GM23338 (cell line): ENCODE results near the gene CHMP5.

ENCODE experiments used
- CREB1 ChIP-seq: fragments of 250-450 bp; sonication (Bioruptor Pico); IDR thresholded peaks from 2 replicates; pipeline ENCODE4 v1.5.0; 2020; ENCODE audit warnings: low read depth, mild to moderate bottlenecking, moderate library complexity
- EZH2 ChIP-seq: fragments of 200-600 bp; sonication (generic); IDR thresholded peaks from one replicate; pipeline ENCODE4 v1.8.0; 2017; ENCODE audit warnings: antibody characterized with exemption, mild to moderate bottlenecking, low read depth; ENCODE audit not compliant: unreplicated experiment
- EZH2phosphoT487 ChIP-seq: fragments of 200-600 bp; sonication (generic); IDR thresholded peaks from one replicate; pipeline ENCODE4 v1.8.1; 2018; ENCODE audit warnings: antibody characterized with exemption; ENCODE audit not compliant: unreplicated experiment
- JUNB ChIP-seq: IDR thresholded peaks from one replicate; pipeline ENCODE4 v1.6.1; 2016; ENCODE audit warnings: antibody characterized with exemption; ENCODE audit not compliant: unreplicated experiment
- POLR2AphosphoS5 ChIP-seq: IDR thresholded peaks from 2 replicates; pipeline ENCODE4 v1.6.1; 2016; ENCODE audit warnings: antibody characterized with exemption, low read depth
- STAT1 ChIP-seq: IDR thresholded peaks from one replicate; pipeline ENCODE4 v1.6.1; 2016; ENCODE audit warnings: antibody characterized with exemption; ENCODE audit not compliant: unreplicated experiment
- ZNF114 ChIP-seq: fragments of 250-450 bp; sonication (Bioruptor Pico); IDR thresholded peaks from 2 replicates; pipeline ENCODE4 v1.5.0; 2020; ENCODE audit warnings: mild to moderate bottlenecking, moderate library complexity
- TF ChIP-seq, protein P1 (sequence below), 2 experiments: fragments of 200-600 bp in 1 of 2; sonication (generic) in 1 of 2; conservative IDR thresholded peaks; 2 replicates each; pipeline versions ENCODE4 v1.5.1 to v1.6.1; 2016 to 2017; ENCODE audit warnings: antibody characterized with exemption in 2 of 2, low read depth in 2 of 2, mild to moderate bottlenecking in 2 of 2, moderate library complexity in 1 of 2
- TF ChIP-seq, protein P2 (sequence below): fragments of 250-450 bp; sonication (Bioruptor Pico); IDR thresholded peaks from 2 replicates; pipeline ENCODE4 v1.5.0; 2020; ENCODE audit warnings: mild to moderate bottlenecking, moderate library complexity
- TF ChIP-seq, protein P3 (sequence below): IDR thresholded peaks from 2 replicates; pipeline ENCODE4 v1.6.1; 2016; ENCODE audit warnings: antibody characterized with exemption

DNA sequence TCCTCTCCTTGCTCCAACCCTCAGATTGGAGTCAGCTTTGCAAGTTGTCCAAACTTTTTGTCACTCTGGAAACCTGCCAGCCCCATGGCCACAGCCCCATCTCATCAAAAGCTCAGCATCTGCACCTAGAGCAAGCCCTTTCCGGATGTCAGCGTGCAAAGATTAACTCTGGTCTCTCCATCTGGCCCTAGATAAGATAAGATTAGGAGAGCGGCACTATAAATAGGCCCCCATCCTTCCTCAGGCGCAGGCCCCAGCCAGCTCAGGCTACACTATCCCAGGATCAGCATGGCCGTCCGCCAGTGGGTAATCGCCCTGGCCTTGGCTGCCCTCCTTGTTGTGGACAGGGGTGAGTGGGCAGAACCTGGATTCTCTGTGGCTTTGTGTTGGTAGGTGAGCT, 24.9 kb upstream of the CHMP5 start, which contains the start of gene SPINK4:
- TF ChIP-seq, protein P1, sequence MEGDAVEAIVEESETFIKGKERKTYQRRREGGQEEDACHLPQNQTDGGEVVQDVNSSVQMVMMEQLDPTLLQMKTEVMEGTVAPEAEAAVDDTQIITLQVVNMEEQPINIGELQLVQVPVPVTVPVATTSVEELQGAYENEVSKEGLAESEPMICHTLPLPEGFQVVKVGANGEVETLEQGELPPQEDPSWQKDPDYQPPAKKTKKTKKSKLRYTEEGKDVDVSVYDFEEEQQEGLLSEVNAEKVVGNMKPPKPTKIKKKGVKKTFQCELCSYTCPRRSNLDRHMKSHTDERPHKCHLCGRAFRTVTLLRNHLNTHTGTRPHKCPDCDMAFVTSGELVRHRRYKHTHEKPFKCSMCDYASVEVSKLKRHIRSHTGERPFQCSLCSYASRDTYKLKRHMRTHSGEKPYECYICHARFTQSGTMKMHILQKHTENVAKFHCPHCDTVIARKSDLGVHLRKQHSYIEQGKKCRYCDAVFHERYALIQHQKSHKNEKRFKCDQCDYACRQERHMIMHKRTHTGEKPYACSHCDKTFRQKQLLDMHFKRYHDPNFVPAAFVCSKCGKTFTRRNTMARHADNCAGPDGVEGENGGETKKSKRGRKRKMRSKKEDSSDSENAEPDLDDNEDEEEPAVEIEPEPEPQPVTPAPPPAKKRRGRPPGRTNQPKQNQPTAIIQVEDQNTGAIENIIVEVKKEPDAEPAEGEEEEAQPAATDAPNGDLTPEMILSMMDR (conservative IDR thresholded peaks at IDR 0.05; ENCODE audit: low read depth in 2 of 2) = no peak
- no peak for TF ChIP-seq EZH2phosphoT487
- TF ChIP-seq, protein P2, sequence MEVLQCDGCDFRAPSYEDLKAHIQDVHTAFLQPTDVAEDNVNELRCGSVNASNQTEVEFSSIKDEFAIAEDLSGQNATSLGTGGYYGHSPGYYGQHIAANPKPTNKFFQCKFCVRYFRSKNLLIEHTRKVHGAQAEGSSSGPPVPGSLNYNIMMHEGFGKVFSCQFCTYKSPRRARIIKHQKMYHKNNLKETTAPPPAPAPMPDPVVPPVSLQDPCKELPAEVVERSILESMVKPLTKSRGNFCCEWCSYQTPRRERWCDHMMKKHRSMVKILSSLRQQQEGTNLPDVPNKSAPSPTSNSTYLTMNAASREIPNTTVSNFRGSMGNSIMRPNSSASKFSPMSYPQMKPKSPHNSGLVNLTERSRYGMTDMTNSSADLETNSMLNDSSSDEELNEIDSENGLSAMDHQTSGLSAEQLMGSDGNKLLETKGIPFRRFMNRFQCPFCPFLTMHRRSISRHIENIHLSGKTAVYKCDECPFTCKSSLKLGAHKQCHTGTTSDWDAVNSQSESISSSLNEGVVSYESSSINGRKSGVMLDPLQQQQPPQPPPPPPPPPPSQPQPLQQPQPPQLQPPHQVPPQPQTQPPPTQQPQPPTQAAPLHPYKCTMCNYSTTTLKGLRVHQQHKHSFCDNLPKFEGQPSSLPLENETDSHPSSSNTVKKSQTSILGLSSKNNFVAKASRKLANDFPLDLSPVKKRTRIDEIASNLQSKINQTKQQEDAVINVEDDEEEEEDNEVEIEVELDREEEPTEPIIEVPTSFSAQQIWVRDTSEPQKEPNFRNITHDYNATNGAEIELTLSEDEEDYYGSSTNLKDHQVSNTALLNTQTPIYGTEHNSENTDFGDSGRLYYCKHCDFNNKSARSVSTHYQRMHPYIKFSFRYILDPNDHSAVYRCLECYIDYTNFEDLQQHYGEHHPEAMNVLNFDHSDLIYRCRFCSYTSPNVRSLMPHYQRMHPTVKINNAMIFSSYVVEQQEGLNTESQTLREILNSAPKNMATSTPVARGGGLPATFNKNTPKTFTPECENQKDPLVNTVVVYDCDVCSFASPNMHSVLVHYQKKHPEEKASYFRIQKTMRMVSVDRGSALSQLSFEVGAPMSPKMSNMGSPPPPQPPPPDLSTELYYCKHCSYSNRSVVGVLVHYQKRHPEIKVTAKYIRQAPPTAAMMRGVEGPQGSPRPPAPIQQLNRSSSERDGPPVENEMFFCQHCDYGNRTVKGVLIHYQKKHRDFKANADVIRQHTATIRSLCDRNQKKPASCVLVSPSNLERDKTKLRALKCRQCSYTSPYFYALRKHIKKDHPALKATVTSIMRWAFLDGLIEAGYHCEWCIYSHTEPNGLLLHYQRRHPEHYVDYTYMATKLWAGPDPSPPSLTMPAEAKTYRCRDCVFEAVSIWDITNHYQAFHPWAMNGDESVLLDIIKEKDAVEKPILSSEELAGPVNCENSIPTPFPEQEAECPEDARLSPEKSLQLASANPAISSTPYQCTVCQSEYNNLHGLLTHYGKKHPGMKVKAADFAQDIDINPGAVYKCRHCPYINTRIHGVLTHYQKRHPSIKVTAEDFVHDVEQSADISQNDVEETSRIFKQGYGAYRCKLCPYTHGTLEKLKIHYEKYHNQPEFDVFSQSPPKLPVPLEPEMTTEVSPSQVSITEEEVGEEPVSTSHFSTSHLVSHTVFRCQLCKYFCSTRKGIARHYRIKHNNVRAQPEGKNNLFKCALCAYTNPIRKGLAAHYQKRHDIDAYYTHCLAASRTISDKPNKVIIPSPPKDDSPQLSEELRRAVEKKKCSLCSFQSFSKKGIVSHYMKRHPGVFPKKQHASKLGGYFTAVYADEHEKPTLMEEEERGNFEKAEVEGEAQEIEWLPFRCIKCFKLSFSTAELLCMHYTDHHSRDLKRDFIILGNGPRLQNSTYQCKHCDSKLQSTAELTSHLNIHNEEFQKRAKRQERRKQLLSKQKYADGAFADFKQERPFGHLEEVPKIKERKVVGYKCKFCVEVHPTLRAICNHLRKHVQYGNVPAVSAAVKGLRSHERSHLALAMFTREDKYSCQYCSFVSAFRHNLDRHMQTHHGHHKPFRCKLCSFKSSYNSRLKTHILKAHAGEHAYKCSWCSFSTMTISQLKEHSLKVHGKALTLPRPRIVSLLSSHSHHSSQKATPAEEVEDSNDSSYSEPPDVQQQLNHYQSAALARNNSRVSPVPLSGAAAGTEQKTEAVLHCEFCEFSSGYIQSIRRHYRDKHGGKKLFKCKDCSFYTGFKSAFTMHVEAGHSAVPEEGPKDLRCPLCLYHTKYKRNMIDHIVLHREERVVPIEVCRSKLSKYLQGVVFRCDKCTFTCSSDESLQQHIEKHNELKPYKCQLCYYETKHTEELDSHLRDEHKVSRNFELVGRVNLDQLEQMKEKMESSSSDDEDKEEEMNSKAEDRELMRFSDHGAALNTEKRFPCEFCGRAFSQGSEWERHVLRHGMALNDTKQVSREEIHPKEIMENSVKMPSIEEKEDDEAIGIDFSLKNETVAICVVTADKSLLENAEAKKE = no peak
- no peak for TF ChIP-seq JUNB
- TF ChIP-seq ZNF114 = no peak
- no peak for TF ChIP-seq POLR2AphosphoS5
- TF ChIP-seq EZH2 = no peak
- TF ChIP-seq, protein P3, sequence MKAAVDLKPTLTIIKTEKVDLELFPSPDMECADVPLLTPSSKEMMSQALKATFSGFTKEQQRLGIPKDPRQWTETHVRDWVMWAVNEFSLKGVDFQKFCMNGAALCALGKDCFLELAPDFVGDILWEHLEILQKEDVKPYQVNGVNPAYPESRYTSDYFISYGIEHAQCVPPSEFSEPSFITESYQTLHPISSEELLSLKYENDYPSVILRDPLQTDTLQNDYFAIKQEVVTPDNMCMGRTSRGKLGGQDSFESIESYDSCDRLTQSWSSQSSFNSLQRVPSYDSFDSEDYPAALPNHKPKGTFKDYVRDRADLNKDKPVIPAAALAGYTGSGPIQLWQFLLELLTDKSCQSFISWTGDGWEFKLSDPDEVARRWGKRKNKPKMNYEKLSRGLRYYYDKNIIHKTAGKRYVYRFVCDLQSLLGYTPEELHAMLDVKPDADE = no peak
- no peak for TF ChIP-seq STAT1
- TF ChIP-seq CREB1 (CRISPR knock-in tag) = no peak
